Measurements from ENCODE around the gene ABCF3.

- TF ChIP-seq CTCF (IDR thresholded peaks at IDR 0.05) (no peak), TCF7 (CRISPR knock-in tag; IDR thresholded peaks at IDR 0.05; ENCODE audit: low read depth) (no peak), ATF1 (CRISPR knock-in tag; IDR thresholded peaks at IDR 0.05) (no peak), ATF3 (CRISPR knock-in tag; conservative IDR thresholded peaks at IDR 0.05) (no peak)
These were observed 30.1 kb upstream of the ABCF3 start for GRCh38 chr3:184155644-184156521.

All from WTC11 (cell line).